Ovary (tissue), 9 donors: ENCODE data around the gene MUC5AC. TPM values are rescaled to one million over a fixed set of nuclear protein-coding genes. Genes with fewer than 3 reads are reported as not detected.

Experiments used
- DNase-seq, 5 donors: peaks; one replicate each; pipeline ENCODE4 v3.0.0-alpha.2; 2019 to 2020
- H3K27ac ChIP-seq, 2 donors: fragments of 200-600 bp; one replicate each; pipeline versions ENCODE4 v1.5.1 to v1.8.0; 2019 to 2022
- H3K27me3 ChIP-seq: fragments of 200-600 bp; one replicate; pipeline ENCODE4 v1.8.0; 2022
- H3K36me3 ChIP-seq: fragments of 200-600 bp; sonication (generic); one replicate; pipeline ENCODE4 v1.5.1; 2019
- H3K4me1 ChIP-seq: one replicate; pipeline ENCODE4 v1.8.1; 2013; ENCODE audit warnings: mild to moderate bottlenecking, moderate library complexity; ENCODE audit not compliant: insufficient read depth
- H3K4me3 ChIP-seq: fragments of 200-600 bp; sonication (generic); one replicate; pipeline ENCODE4 v1.5.1; 2017
- H3K9me3 ChIP-seq, 2 donors: fragments of 200-600 bp in 1 of 2; sonication (generic) in 1 of 2; one replicate each; pipeline versions ENCODE4 v1.5.1 to v1.8.1; 2013 to 2019; ENCODE audit warnings: mild to moderate bottlenecking in 1 of 2, moderate library complexity in 1 of 2
- EP300 ChIP-seq: sonication (generic); formaldehyde crosslinking; IDR thresholded peaks from one replicate; pipeline ENCODE4 v1.6.1; 2017; ENCODE audit warnings: antibody characterized with exemption
- POLR2A ChIP-seq: fragments of 450-650 bp; IDR thresholded peaks from one replicate; pipeline ENCODE4 v1.6.1; 2017; ENCODE audit warnings: antibody characterized with exemption, mild to moderate bottlenecking, moderate library complexity
- WGBS, 3 donors: extraction: QIAGEN DNeasy Blood & Tissue Kit in 1 of 3; methylation state at CpG; one replicate each; pipeline versions ENCODE4 v1.1.5 to v1.1.7; 2013 to 2017; 5-methylcytosine and 5-hydroxymethylcytosine counted together
- intact Hi-C, 4 donors: fragments of 100-400 bp; cut with DNase I; formaldehyde crosslinking; loops; one replicate each; pipeline versions ENCODE4 v1.11.0 to v1.15.1; 2022 to 2023
- polyA plus RNA-seq, 2 donors: library from polyadenylated mRNA; stranded (reverse); fragments of 200-250 nt in 1 of 2; fragments of 350-450 nt in 1 of 2; fragmentation: Illumina TruSeq in 1 of 2; extraction: RNeasy Lipid Tissue Mini Kit (QIAGEN cat#74804) in 1 of 2; gene quantifications; one replicate each; pipeline ENCODE4 v1.2.3, GENCODE V29; 2013 to 2014
- total RNA-seq, 7 donors: library from RNA; depleted of rRNA in 2 of 7; stranded (reverse); fragments of >200 nt in 2 of 7; fragmentation: NEBNext Ultra II Directional in 3 of 7; extraction: Animal tissue kit (Norgen Biotek cat#: 25700) in 3 of 7; gene quantifications; one replicate each; pipeline versions ENCODE4 v1.1.0 to v1.2.4, GENCODE V29; 2016 to 2023
- TF ChIP-seq, protein P1 (sequence below), 3 donors: fragments of 450-650 bp in 2 of 3; fragments of 200-600 bp in 1 of 3; IDR thresholded peaks; one replicate each; pipeline versions ENCODE4 v1.5.1 to v1.8.0; 2016 to 2022; ENCODE audit warnings: antibody characterized with exemption in 3 of 3, mild to moderate bottlenecking in 1 of 3
- donor health status: DM: no; HTN: no; CAD: no; lungs with moderate emphysema.
- donor health status: DM: no; HTN: no; CAD: no.
- donor health status: Bipolar disorder and iron deficiency.
- donor health status: DM: yes; HTN: yes; CAD: no.
- donor health status: DM: no; HTN: no; CAD: no.
- donor health status: DM: yes; HTN: yes; CAD: no.

MUC5AC gene
- total and polyA plus RNA-seq, 9 donors, result 0.03 TPM; not detected in 8

DNA sequence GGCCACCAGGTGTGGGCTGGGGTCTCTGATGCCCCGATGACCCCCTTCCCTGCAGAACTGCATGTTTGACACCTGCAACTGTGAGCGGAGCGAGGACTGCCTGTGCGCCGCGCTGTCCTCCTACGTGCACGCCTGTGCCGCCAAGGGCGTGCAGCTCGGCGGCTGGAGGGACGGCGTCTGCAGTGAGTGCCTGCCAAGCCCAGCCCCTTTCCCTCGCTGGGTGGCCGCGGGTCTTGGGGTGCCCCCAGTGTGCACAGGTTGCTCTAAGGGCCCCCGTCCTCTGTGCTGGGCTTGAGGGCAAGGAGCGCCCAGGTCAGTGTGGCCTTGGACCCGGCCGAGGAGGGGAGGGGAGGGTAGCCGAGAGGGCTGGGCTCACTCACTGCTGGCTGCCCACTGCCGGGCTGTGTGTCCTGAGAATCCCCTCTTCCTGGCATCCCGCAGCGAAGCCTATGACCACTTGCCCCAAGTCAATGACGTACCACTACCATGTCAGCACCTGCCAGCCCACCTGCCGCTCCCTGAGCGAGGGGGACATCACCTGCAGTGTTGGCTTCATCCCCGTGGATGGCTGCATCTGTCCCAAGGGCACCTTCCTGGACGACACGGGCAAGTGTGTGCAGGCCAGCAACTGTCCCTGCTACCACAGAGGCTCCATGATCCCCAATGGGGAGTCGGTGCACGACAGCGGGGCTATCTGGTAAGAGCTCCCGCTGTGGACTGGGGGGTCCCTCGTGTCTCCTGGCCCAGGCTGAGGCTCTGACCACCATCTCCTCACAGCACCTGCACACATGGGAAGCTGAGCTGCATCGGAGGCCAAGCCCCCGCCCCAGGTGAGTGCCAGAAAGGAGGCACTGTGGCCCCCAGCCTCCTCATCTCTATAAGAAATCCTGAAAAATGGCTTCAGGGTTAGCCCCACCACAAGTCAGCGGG is 17.0 kb downstream of the MUC5AC start:
- Histone ChIP-seq H3K36me3 (no peaks in the 10 kb centered on the region), H3K9me3 (no peaks in the 10 kb centered on the region), H3K27ac (no peak overlapping the region), H3K27me3 (no peaks in the 10 kb centered on the region), H3K4me1 (no peaks in the 10 kb centered on the region), H3K4me3 (no peak overlapping the region)
- WGBS, 3 donors, result 90 to 94% (median 91%) methylated on average over 31 to 39 of the region's 39 CpGs
- no peak for DNase-seq
- TF ChIP-seq POLR2A (no peak), EP300 (no peak)
- TF ChIP-seq, protein P1, sequence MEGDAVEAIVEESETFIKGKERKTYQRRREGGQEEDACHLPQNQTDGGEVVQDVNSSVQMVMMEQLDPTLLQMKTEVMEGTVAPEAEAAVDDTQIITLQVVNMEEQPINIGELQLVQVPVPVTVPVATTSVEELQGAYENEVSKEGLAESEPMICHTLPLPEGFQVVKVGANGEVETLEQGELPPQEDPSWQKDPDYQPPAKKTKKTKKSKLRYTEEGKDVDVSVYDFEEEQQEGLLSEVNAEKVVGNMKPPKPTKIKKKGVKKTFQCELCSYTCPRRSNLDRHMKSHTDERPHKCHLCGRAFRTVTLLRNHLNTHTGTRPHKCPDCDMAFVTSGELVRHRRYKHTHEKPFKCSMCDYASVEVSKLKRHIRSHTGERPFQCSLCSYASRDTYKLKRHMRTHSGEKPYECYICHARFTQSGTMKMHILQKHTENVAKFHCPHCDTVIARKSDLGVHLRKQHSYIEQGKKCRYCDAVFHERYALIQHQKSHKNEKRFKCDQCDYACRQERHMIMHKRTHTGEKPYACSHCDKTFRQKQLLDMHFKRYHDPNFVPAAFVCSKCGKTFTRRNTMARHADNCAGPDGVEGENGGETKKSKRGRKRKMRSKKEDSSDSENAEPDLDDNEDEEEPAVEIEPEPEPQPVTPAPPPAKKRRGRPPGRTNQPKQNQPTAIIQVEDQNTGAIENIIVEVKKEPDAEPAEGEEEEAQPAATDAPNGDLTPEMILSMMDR (IDR thresholded peaks at IDR 0.05), result no peak
- intact Hi-C loops, result no loop called here

DNA sequence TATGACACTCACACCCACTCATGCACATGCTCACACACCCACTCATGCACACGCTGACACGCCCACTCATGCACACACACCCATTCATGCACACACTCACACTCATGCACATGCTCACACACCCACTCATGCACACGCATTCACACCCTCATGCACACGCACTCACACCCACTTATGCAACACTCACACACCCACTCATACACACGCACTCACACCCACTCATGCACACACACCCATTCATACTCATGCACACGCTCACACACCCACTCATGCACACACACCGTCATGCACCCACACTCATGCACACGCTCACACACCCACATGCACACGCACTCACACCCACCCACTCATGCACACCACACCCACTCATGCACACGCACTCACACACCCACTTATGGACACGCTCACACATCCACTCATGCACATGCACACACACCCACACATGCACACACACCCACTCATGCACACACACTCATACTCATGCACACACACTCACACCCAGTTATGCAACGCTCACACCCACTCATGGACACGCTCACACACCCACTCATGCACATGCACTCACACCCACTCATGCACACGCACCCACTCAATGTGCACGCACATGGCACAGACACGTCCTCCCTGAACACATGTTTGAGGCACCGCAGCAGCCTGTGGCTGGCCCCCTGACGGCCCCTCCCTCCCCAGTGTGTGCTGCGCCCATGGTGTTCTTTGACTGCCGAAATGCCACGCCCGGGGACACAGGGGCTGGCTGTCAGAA is 17.9 kb downstream of the MUC5AC start:
- H3K27me3 ChIP-seq, result no peaks in the 10 kb centered on the region
- WGBS, 3 donors, result 80 to 87% (median 83%) methylated on average over 22 of the region's 22 CpGs

DNA sequence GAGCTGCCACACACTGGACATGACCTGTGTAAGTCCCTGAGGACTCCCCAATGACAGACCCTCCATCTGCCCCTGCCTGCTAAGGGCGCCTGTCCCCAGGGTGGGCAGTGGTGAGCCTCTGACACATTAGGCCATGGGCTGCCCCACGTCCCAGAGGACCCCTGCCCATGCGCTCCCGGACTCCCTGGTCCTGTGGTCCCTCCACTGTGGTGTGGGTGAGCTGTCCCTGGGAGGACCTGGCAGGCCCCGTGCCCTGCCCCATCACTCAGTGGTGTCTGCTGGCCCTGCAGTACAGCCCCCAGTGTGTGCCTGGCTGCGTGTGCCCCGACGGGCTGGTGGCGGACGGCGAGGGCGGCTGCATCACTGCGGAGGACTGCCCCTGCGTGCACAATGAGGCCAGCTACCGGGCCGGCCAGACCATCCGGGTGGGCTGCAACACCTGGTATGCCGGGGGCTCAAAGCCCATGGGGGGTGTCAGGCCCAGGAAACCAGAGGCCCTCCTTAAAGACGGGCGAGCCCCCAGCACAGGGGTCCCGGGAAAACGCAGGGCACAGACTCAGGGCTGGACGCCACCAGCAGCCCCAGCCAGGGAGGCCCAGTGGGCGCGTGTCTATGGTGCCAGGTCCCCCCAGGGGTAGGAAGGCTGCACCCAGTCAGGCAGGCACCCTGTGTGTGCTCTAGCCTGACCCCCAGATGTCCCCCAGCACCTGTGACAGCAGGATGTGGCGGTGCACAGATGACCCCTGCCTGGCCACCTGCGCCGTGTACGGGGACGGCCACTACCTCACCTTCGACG is 18.7 kb downstream of the MUC5AC start:
- no peak overlapping the region for H3K27ac ChIP-seq
- no peaks in the 10 kb centered on the region for H3K9me3 ChIP-seq
- no peak for DNase-seq
- H3K4me3 ChIP-seq, result no peak overlapping the region
- H3K36me3 ChIP-seq, result no peaks in the 10 kb centered on the region
- WGBS, 3 donors, result 82 to 93% (median 87%) methylated on average over 30 to 32 of the region's 32 CpGs
- H3K4me1 ChIP-seq, result no peaks in the 10 kb centered on the region
- no peaks in the 10 kb centered on the region for H3K27me3 ChIP-seq
- TF ChIP-seq, protein P1 (IDR thresholded peaks at IDR 0.05), result no peak
- TF ChIP-seq EP300 (no peak), POLR2A (no peak)
- intact Hi-C loops, result no loop called here

More for the DNA sequence above, 17.9 kb downstream of the MUC5AC start:
- H3K4me3 ChIP-seq, result no peak overlapping the region
- no peak for DNase-seq
- H3K9me3 ChIP-seq, result no peaks in the 10 kb centered on the region
- TF ChIP-seq, protein P1 (IDR thresholded peaks at IDR 0.05), result no peak
- H3K27ac ChIP-seq, result no peak overlapping the region
- H3K36me3 ChIP-seq, result no peaks in the 10 kb centered on the region
- intact Hi-C loops, result no loop called here
- no peaks in the 10 kb centered on the region for H3K4me1 ChIP-seq
